ENCODE data around the gene PRKAB2. TPM values are rescaled to one million over a fixed set of nuclear protein-coding genes. Genes with fewer than 3 reads are reported as not detected.

The PRKAB2 gene
- total and polyA plus RNA-seq, 9 of the 15 experiments (the other 6 are each of a cell fraction or from before 2014, with no cell fraction given), result 2.3 to 20.8 (median 7.9) TPM

GRCh38 chr1:147162093-147162492, 10.2 kb downstream of the PRKAB2 start:
- Histone ChIP-seq H3K36me3 (ENCODE audit: control insufficient read depth, insufficient read depth, low read length) (peaks cover 54% of the 10 kb centered on the region), H3K4me2 (ENCODE audit: insufficient read depth, low read length) (no peak overlapping the region), H2AFZ (ENCODE audit: low read depth, low read length) (no peak overlapping the region), H3K4me1 (replicated peaks in 1 of 2; ENCODE audit: control insufficient read depth in 2 of 2, insufficient read depth in 2 of 2, low read length in 2 of 2) (peaks cover 0 to 9% of the 10 kb centered on the region in 2 experiments; a peak in 2 of 5 replicates), H4K20me1 (replicated peaks; ENCODE audit: control insufficient read depth, insufficient read depth, low read length) (no peaks in the 10 kb centered on the region), H3K4me3 (no peak overlapping the region), H3K9me3 (replicated peaks; ENCODE audit: control insufficient read depth, insufficient read depth, low read depth, low read length) (no peaks in the 10 kb centered on the region), H3K27ac (ENCODE audit: extremely low read depth, low read depth, low read length) (no peak overlapping the region), H3K27me3 (ENCODE audit: control insufficient read depth in 2 of 2, insufficient read depth in 2 of 2, low read length in 2 of 2) (no peaks in the 10 kb centered on the region), H3K79me2 (ENCODE audit: control insufficient read depth, insufficient read depth, low read length) (no peaks in the 10 kb centered on the region), H3K9me1 (ENCODE audit: control insufficient read depth, insufficient read depth, low read length) (no peaks in the 10 kb centered on the region), H3K9ac (ENCODE audit: insufficient read depth in 1 of 2, low read depth in 2 of 2, low read length in 2 of 2) (no peak overlapping the region)
- DNase-seq (ENCODE audit: extremely low read depth in 1 of 4, low spot score in 3 of 4) (no peak), ATAC-seq (no peak), FAIRE-seq (no peak)
- POLR2A ChIA-PET, result interaction anchor here (1.1 to 5.0 kb wide), 3 partner anchors 8 to 78 kb away, joined by 3 to 27 read pairs (median 6); no protein-coding TSS in a partner anchor
- CTCF ChIA-PET (ENCODE audit: low intra/inter-chr PET ratio), result no interaction called here
- no TSS peak for BruUV-seq (replicated peaks)
- intact Hi-C loops (cut with micrococcal nuclease), result no loop called here
- in situ Hi-C loops (cut with MboI), result no loop called here
- TF ChIP-seq DMBX1 (CRISPR knock-in tag; IDR thresholded peaks at IDR 0.05; ENCODE audit: borderline replicate concordance) (no peak), TBL1XR1 (IDR thresholded peaks at IDR 0.05; ENCODE audit: low read length in 2 of 2) (no peak), ELF1 (tag; IDR thresholded peaks at IDR 0.05) (no peak), DLX4 (CRISPR knock-in tag; IDR thresholded peaks at IDR 0.05) (no peak), ZNF175 (CRISPR knock-in tag; IDR thresholded peaks at IDR 0.05; ENCODE audit: low read depth) (no peak), FOXA3 (CRISPR knock-in tag; conservative IDR thresholded peaks at IDR 0.05 in 1 of 2, IDR thresholded peaks at IDR 0.05 in 1 of 2) (no peak), CXXC5 (CRISPR knock-in tag; IDR thresholded peaks at IDR 0.05) (no peak), MLLT1 (IDR thresholded peaks at IDR 0.05) (no peak), RERE (CRISPR knock-in tag; IDR thresholded peaks at IDR 0.05; ENCODE audit: borderline replicate concordance) (no peak), CEBPB (tag; IDR thresholded peaks at IDR 0.05) (no peak), HNRNPUL1 (IDR thresholded peaks at IDR 0.05; ENCODE audit: low read length) (no peak), ILK (tag; IDR thresholded peaks at IDR 0.05; ENCODE audit: borderline replicate concordance, low read depth) (no peak), CBX5 (IDR thresholded peaks at IDR 0.05; ENCODE audit: borderline replicate concordance, low read depth) (no peak), ATF3 (IDR thresholded peaks at IDR 0.05) (no peak), ATF3 (CRISPR knock-in tag; conservative IDR thresholded peaks at IDR 0.05) (no peak)
